Left lobe of liver (tissue), 2 donors: ENCODE data around the gene SEZ6L2. TPM values are rescaled to one million over a fixed set of nuclear protein-coding genes. Genes with fewer than 3 reads are reported as not detected.

Experiments used
- ATAC-seq: fragments of 200-7000 bp; cut with Tn5 transposase; one replicate; pipeline ENCODE4 v1.9.1; 2020; ENCODE audit warnings: mild to moderate bottlenecking, moderate library complexity
- DNase-seq: peaks from one replicate; pipeline ENCODE4 v3.0.0-alpha.2; 2020; ENCODE audit warnings: low spot score
- total RNA-seq: library from RNA; stranded (reverse); gene quantifications from one replicate; pipeline ENCODE4 v1.2.1, GENCODE V29; 2021
- donor health status: DM: no; HTN: no; CAD: no; lungs with moderate emphysema.
- donor health status: DM: no; HTN: yes; CAD: no.

Gene SEZ6L2
- total RNA-seq, 1 donor from 2014 or later, result 0.55 TPM

- DNase-seq (no peak), ATAC-seq (no peak)
Measured at GRCh38 chr16:29830774-29831173, 68.6 kb downstream of the SEZ6L2 start.

- DNase-seq (no peak), ATAC-seq (no peak)
Measured at GRCh38 chr16:29826342-29826695, 73.0 kb downstream of the SEZ6L2 start.

GRCh38 chr16:29825145-29826044, 74.0 kb downstream of the SEZ6L2 start:
- DNase-seq, result no peak
- no peak for ATAC-seq

- DNase-seq, result no peak
- ATAC-seq, result no peak
Measured at GRCh38 chr16:29824589-29825144, 74.7 kb downstream of the SEZ6L2 start.

- DNase-seq, result no peak
Measured at GRCh38 chr16:29821643-29822115, 77.7 kb downstream of the SEZ6L2 start.

More at GRCh38 chr16:29821643-29822115, 77.7 kb downstream of the SEZ6L2 start:
- no peak for ATAC-seq

Other genes with a start within 250 kb of the SEZ6L2 start
- 1.3 TPM for gene SPN, start 236.3 kb downstream of the SEZ6L2 start, total RNA-seq
- 143 TPM for gene QPRT, start 220.4 kb downstream of the SEZ6L2 start, total RNA-seq
- gene C16orf54, start 153.6 kb downstream of the SEZ6L2 start, total RNA-seq, result 0.53 TPM
- gene ZG16, start 121.3 kb downstream of the SEZ6L2 start, total RNA-seq, result 1.3 TPM
- gene KIF22, start 108.8 kb downstream of the SEZ6L2 start, total RNA-seq, result 27.2 TPM
- gene MAZ, start 93.0 kb downstream of the SEZ6L2 start, total RNA-seq, result 101 TPM
- gene PRRT2, start 87.4 kb downstream of the SEZ6L2 start, total RNA-seq, result 0.33 TPM
- gene PAGR1, start 83.4 kb downstream of the SEZ6L2 start, total RNA-seq, result 11.9 TPM
- gene MVP, start 79.1 kb downstream of the SEZ6L2 start, total RNA-seq, result 44.4 TPM
- gene CDIPT, start 36.3 kb downstream of the SEZ6L2 start, total RNA-seq, result 53.1 TPM
- gene ASPHD1, start 938 bp upstream of the SEZ6L2 start, total RNA-seq, result 0.13 TPM
- gene KCTD13, start 26.7 kb upstream of the SEZ6L2 start, total RNA-seq, result 9.8 TPM
- gene TMEM219, start 62.5 kb upstream of the SEZ6L2 start, total RNA-seq, result 71.0 TPM
- gene TAOK2, start 74.3 kb upstream of the SEZ6L2 start, total RNA-seq, result 21.1 TPM
- gene HIRIP3, start 96.1 kb upstream of the SEZ6L2 start, total RNA-seq, result 9.2 TPM
- gene INO80E, start 96.7 kb upstream of the SEZ6L2 start, total RNA-seq, result 34.7 TPM
- 0.15 TPM for gene DOC2A, start 111.5 kb upstream of the SEZ6L2 start, total RNA-seq
- gene C16orf92, start 123.6 kb upstream of the SEZ6L2 start, total RNA-seq, result not detected
- gene TLCD3B, start 131.7 kb upstream of the SEZ6L2 start, total RNA-seq, result 0.13 TPM
- 176 TPM for gene ALDOA, start 166.2 kb upstream of the SEZ6L2 start, total RNA-seq
- gene PPP4C, start 176.4 kb upstream of the SEZ6L2 start, total RNA-seq, result 51.0 TPM
- 0.86 TPM for gene TBX6, start 192.4 kb upstream of the SEZ6L2 start, total RNA-seq
- gene YPEL3, start 196.7 kb upstream of the SEZ6L2 start, total RNA-seq, result 20.9 TPM
- gene GDPD3, start 214.0 kb upstream of the SEZ6L2 start, total RNA-seq, result 1.4 TPM
- gene MAPK3, start 223.7 kb upstream of the SEZ6L2 start, total RNA-seq, result 12.3 TPM